IMR-90 (cell line): ENCODE data around the gene BAZ1A.

Experiments used
- CEBPB ChIP-seq: IDR thresholded peaks from 2 replicates; pipeline ENCODE4 v1.6.1; 2012; ENCODE audit warnings: low read depth, low read length, improper control_type of control experiment
- CTCF ChIP-seq: conservative IDR thresholded peaks from 2 replicates; pipeline ENCODE4 v1.5.1; 2012; ENCODE audit warnings: mild to moderate bottlenecking, low read depth, low read length, improper control_type of control experiment
- ELK1 ChIP-seq: fragments of 150-350 bp; IDR thresholded peaks from 2 replicates; pipeline ENCODE4 v1.6.1; 2016; ENCODE audit warnings: low read depth, mild to moderate bottlenecking, low read length, moderate library complexity, borderline replicate concordance
- MAZ ChIP-seq: IDR thresholded peaks from 2 replicates; pipeline ENCODE4 v1.6.1; 2012; ENCODE audit warnings: low read depth, mild to moderate bottlenecking, low read length, improper control_type of control experiment, moderate library complexity, borderline replicate concordance
- MXI1 ChIP-seq: IDR thresholded peaks from 2 replicates; pipeline ENCODE4 v1.6.1; 2012; ENCODE audit warnings: low read depth, mild to moderate bottlenecking, low read length, moderate library complexity, borderline replicate concordance
- NFE2L2 ChIP-seq: fragments of 150-350 bp; IDR thresholded peaks from 2 replicates; pipeline ENCODE4 v1.6.1; 2016; ENCODE audit warnings: low read depth, mild to moderate bottlenecking, low read length
- POLR2A ChIP-seq: IDR thresholded peaks from 2 replicates; pipeline ENCODE4 v1.6.1; 2012; ENCODE audit warnings: mild to moderate bottlenecking, low read depth, low read length
- RAD21 ChIP-seq: IDR thresholded peaks from 2 replicates; pipeline ENCODE4 v1.6.1; 2012; ENCODE audit warnings: low read length, improper control_type of control experiment
- RCOR1 ChIP-seq: IDR thresholded peaks from 2 replicates; pipeline ENCODE4 v1.6.1; 2012; ENCODE audit warnings: mild to moderate bottlenecking, low read length, improper control_type of control experiment; ENCODE audit not compliant: insufficient replicate concordance
- USF2 ChIP-seq: fragments of 150-350 bp; IDR thresholded peaks from 2 replicates; pipeline ENCODE4 v1.6.1; 2017; ENCODE audit warnings: mild to moderate bottlenecking, antibody characterized with exemption, low read length, low read depth

GRCh38 chr14:34754687-34755086 is 120.5 kb downstream of the BAZ1A start:
- TF ChIP-seq CTCF: no peak
- no peak for TF ChIP-seq MXI1
- no peak for TF ChIP-seq USF2
- no peak for TF ChIP-seq CEBPB
- TF ChIP-seq NFE2L2: no peak
- no peak for TF ChIP-seq RCOR1
- TF ChIP-seq POLR2A: no peak
- no peak for TF ChIP-seq RAD21
- no peak for TF ChIP-seq ELK1
- TF ChIP-seq MAZ: no peak
